IMR-90 (cell line): Measurements from ENCODE around the gene FTO. TPM values are rescaled to one million over a fixed set of nuclear protein-coding genes. Genes with fewer than 3 reads are reported as not detected.
A peak's percentile ranks its signal among the peaks of the same experiment; 100 is the strongest.

ENCODE experiments used
- ATAC-seq: fragments of 200-7000 bp; cut with Tn5 transposase; 2 replicates; pipeline ENCODE4 v1.9.1; 2020; ENCODE audit warnings: low read depth, mild to moderate bottlenecking, moderate library complexity
- BruUV-seq: library from RNA; stranded (reverse); fragments of 400-500 nt; replicated peaks from 2 replicates; lab custom pipeline; 2021; lab: Mats Ljungman, UMichigan
- CTCF ChIA-PET: fragments of 300-600 bp; formaldehyde crosslinking; extraction: SDS; loops from one replicate; lab custom pipeline; 2021; ENCODE audit warnings: antibody characterized with exemption; lab: Yijun Ruan, JAX
- POLR2A ChIA-PET: fragments of 300-600 bp; sonication (Branson Sonifier 250); formaldehyde crosslinking; loops from one replicate; lab custom pipeline; 2022; ENCODE audit warnings: antibody characterized with exemption; ENCODE audit not compliant: unreplicated experiment; lab: Charles Lee
- DNase-seq: peaks from one replicate; pipeline ENCODE4 v3.0.0; 2013
- H2AFZ ChIP-seq: replicated peaks from 2 replicates; pipeline ENCODE3; 2013; ENCODE audit warnings: low read length, mild to moderate bottlenecking; ENCODE audit not compliant: poor library complexity
- H2AK5ac ChIP-seq: 2 replicates; pipeline ENCODE4 v1.6.1; 2013; ENCODE audit warnings: low read depth, low read length, inconsistent platforms
- H2AK9ac ChIP-seq: replicated peaks from 2 replicates; pipeline ENCODE3; 2013; ENCODE audit warnings: mild to moderate bottlenecking, low read depth, low read length, moderate library complexity; ENCODE audit not compliant: poor library complexity
- H2BK120ac ChIP-seq: 2 replicates; pipeline ENCODE4 v1.6.1; 2013; ENCODE audit warnings: low read depth, low read length, inconsistent platforms
- H2BK15ac ChIP-seq: 3 replicates; pipeline ENCODE4 v1.6.1; 2013; ENCODE audit warnings: low read depth, low read length, inconsistent platforms
- H2BK20ac ChIP-seq: 2 replicates; pipeline ENCODE4 v1.6.1; 2013; ENCODE audit warnings: low read depth, mild to moderate bottlenecking, inconsistent platforms, low read length, moderate library complexity
- H2BK5ac ChIP-seq: 2 replicates; pipeline ENCODE4 v1.6.1; 2013; ENCODE audit warnings: mild to moderate bottlenecking, low read depth, low read length, inconsistent platforms; ENCODE audit not compliant: poor library complexity, severe bottlenecking
- H3K14ac ChIP-seq: replicated peaks from 2 replicates; pipeline ENCODE4 v1.6.1; 2013; ENCODE audit warnings: low read depth, low read length, inconsistent platforms
- H3K18ac ChIP-seq: 2 replicates; pipeline ENCODE4 v1.6.1; 2013; ENCODE audit warnings: low read depth, low read length, control low read depth
- H3K23ac ChIP-seq: 2 replicates; pipeline ENCODE4 v1.6.1; 2013; ENCODE audit warnings: low read depth, low read length, inconsistent platforms
- H3K27ac ChIP-seq: 2 replicates; pipeline ENCODE4 v1.5.1; 2013; ENCODE audit warnings: mild to moderate bottlenecking, control low read depth, low read length; ENCODE audit not compliant: insufficient read depth
- H3K27me3 ChIP-seq: 2 replicates; pipeline ENCODE4 v1.6.1; 2013; ENCODE audit warnings: low read length; ENCODE audit not compliant: control insufficient read depth, insufficient read depth
- H3K36me3 ChIP-seq: 2 replicates; pipeline ENCODE4 v1.6.1; 2013; ENCODE audit warnings: low read length, mixed read lengths; ENCODE audit not compliant: control insufficient read depth, insufficient read depth
- H3K4ac ChIP-seq: 2 replicates; pipeline ENCODE4 v1.6.1; 2013; ENCODE audit warnings: low read depth, low read length, inconsistent platforms
- H3K4me1 ChIP-seq: 2 replicates; pipeline ENCODE4 v1.6.1; 2013; ENCODE audit warnings: low read length, mixed read lengths; ENCODE audit not compliant: control insufficient read depth, insufficient read depth
- H3K4me2 ChIP-seq: 2 replicates; pipeline ENCODE4 v1.6.1; 2013; ENCODE audit warnings: low read depth, mild to moderate bottlenecking, control low read depth, low read length, moderate library complexity
- H3K4me3 ChIP-seq: 2 replicates; pipeline ENCODE4 v1.5.1; 2013; ENCODE audit warnings: low read depth, mild to moderate bottlenecking, control low read depth, low read length, moderate library complexity; ENCODE audit not compliant: insufficient read depth
- H3K56ac ChIP-seq: 2 replicates; pipeline ENCODE4 v1.6.1; 2013; ENCODE audit warnings: low read length, inconsistent platforms; ENCODE audit not compliant: insufficient read depth; ENCODE audit errors: extremely low read depth
- H3K79me1 ChIP-seq, 2 experiments: 2 replicates each; pipeline ENCODE4 v1.6.1; 2013; ENCODE audit warnings: low read length in 2 of 2, inconsistent platforms in 1 of 2, low read depth in 1 of 2
- H3K9ac ChIP-seq: 2 replicates; pipeline ENCODE4 v1.6.1; 2013; ENCODE audit warnings: low read depth, low read length, control low read depth
- H3K9me1 ChIP-seq: 2 replicates; pipeline ENCODE4 v1.6.1; 2013; ENCODE audit warnings: low read length, inconsistent platforms; ENCODE audit not compliant: insufficient read depth
- H3K9me3 ChIP-seq: 2 replicates; pipeline ENCODE4 v1.6.1; 2013; ENCODE audit warnings: low read length; ENCODE audit not compliant: control insufficient read depth, insufficient read depth
- H4K20me1 ChIP-seq: 2 replicates; pipeline ENCODE4 v1.6.1; 2013; ENCODE audit warnings: low read length, inconsistent platforms; ENCODE audit not compliant: insufficient read depth
- H4K5ac ChIP-seq: 2 replicates; pipeline ENCODE4 v1.6.1; 2013; ENCODE audit warnings: mild to moderate bottlenecking, low read depth, low read length, control low read depth
- H4K8ac ChIP-seq, 2 experiments: 2 replicates each; pipeline ENCODE4 v1.6.1; 2013; ENCODE audit warnings: low read depth in 2 of 2, low read length in 2 of 2, control low read depth in 1 of 2, inconsistent platforms in 1 of 2
- H4K91ac ChIP-seq: 2 replicates; pipeline ENCODE4 v1.6.1; 2013; ENCODE audit warnings: low read depth, low read length, inconsistent platforms; ENCODE audit not compliant: insufficient read depth
- BHLHE40 ChIP-seq: fragments of 150-350 bp; IDR thresholded peaks from 2 replicates; pipeline ENCODE4 v1.6.1; 2016; ENCODE audit warnings: mild to moderate bottlenecking, low read depth, low read length
- CEBPB ChIP-seq: IDR thresholded peaks from 2 replicates; pipeline ENCODE4 v1.6.1; 2012; ENCODE audit warnings: low read depth, low read length, improper control_type of control experiment
- CHD1 ChIP-seq: IDR thresholded peaks from 2 replicates; pipeline ENCODE4 v1.6.1; 2012; ENCODE audit warnings: low read depth, low read length, improper control_type of control experiment
- FOS ChIP-seq: fragments of 150-350 bp; IDR thresholded peaks from 2 replicates; pipeline ENCODE4 v1.6.1; 2016; ENCODE audit warnings: low read depth, low read length
- MAFK ChIP-seq: IDR thresholded peaks from 2 replicates; pipeline ENCODE4 v1.6.1; 2012; ENCODE audit warnings: low read depth, low read length, improper control_type of control experiment
- MAZ ChIP-seq: IDR thresholded peaks from 2 replicates; pipeline ENCODE4 v1.6.1; 2012; ENCODE audit warnings: low read depth, mild to moderate bottlenecking, low read length, improper control_type of control experiment, moderate library complexity, borderline replicate concordance
- MXI1 ChIP-seq: IDR thresholded peaks from 2 replicates; pipeline ENCODE4 v1.6.1; 2012; ENCODE audit warnings: low read depth, mild to moderate bottlenecking, low read length, moderate library complexity, borderline replicate concordance
- NFE2L2 ChIP-seq: fragments of 150-350 bp; IDR thresholded peaks from 2 replicates; pipeline ENCODE4 v1.6.1; 2016; ENCODE audit warnings: low read depth, mild to moderate bottlenecking, low read length
- POLR2A ChIP-seq: IDR thresholded peaks from 2 replicates; pipeline ENCODE4 v1.6.1; 2012; ENCODE audit warnings: mild to moderate bottlenecking, low read depth, low read length
- RAD21 ChIP-seq: IDR thresholded peaks from 2 replicates; pipeline ENCODE4 v1.6.1; 2012; ENCODE audit warnings: low read length, improper control_type of control experiment
- RFX5 ChIP-seq: IDR thresholded peaks from 2 replicates; pipeline ENCODE4 v1.8.0; 2012; ENCODE audit warnings: low read depth, mild to moderate bottlenecking, low read length, moderate library complexity
- SMC3 ChIP-seq: fragments of 150-350 bp; IDR thresholded peaks from 2 replicates; pipeline ENCODE4 v1.6.1; 2016; ENCODE audit warnings: low read depth, mild to moderate bottlenecking, antibody characterized with exemption, low read length, moderate library complexity
- USF2 ChIP-seq: fragments of 150-350 bp; IDR thresholded peaks from 2 replicates; pipeline ENCODE4 v1.6.1; 2017; ENCODE audit warnings: mild to moderate bottlenecking, antibody characterized with exemption, low read length, low read depth
- WGBS, 2 experiments: methylation state at CpG; one replicate each; pipeline versions ENCODE4 v1.1.5 to v1.1.7; 2013; ENCODE audit warnings: missing lambda C conversion rate in 2 of 2; ENCODE audit not compliant: insufficient read length in 1 of 2; ENCODE audit errors: extremely low coverage in 2 of 2; 5-methylcytosine and 5-hydroxymethylcytosine counted together
- dilution Hi-C: fragments of 300-500 bp; cut with HindIII; formaldehyde crosslinking; loops from one replicate; pipeline ENCODE4 v1.14.3; 2018; ENCODE audit warnings: low sequenced_read_pairs; ENCODE audit not compliant: unreplicated experiment
- in situ Hi-C: fragments of 300-500 bp; cut with MboI; formaldehyde crosslinking; loops from 3 replicates; pipeline ENCODE4 v1.14.3; 2019; ENCODE audit warnings: low sequenced_read_pairs, inconsistent platforms, mixed read lengths
- intact Hi-C: fragments of 100-400 bp; cut with micrococcal nuclease; formaldehyde crosslinking; loops from 2 replicates; pipeline ENCODE4 v1.10.0; 2022
- polyA plus RNA-seq, 3 experiments: library from polyadenylated mRNA; depleted of rRNA; stranded (reverse); fragments of >200 nt; gene quantifications; 2 replicates each; pipeline ENCODE4 v1.2.3, GENCODE V29; 2012; ENCODE audit warnings: low replicate concordance in 1 of 3
- total RNA-seq: library from RNA; depleted of rRNA; stranded (reverse); fragments of >200 nt; gene quantifications from 2 replicates; pipeline ENCODE4 v1.2.3, GENCODE V29; 2012
- TF ChIP-seq, protein P1 (sequence below): conservative IDR thresholded peaks from 2 replicates; pipeline ENCODE4 v1.5.1; 2012; ENCODE audit warnings: mild to moderate bottlenecking, low read depth, low read length, improper control_type of control experiment
- TF ChIP-seq, protein P2 (sequence below): fragments of 150-350 bp; IDR thresholded peaks from 2 replicates; pipeline ENCODE4 v1.6.1; 2016; ENCODE audit warnings: low read depth, mild to moderate bottlenecking, low read length, moderate library complexity, borderline replicate concordance

Gene FTO
- total and polyA plus RNA-seq, 2 of the 4 experiments (the other 2 are of a cell fraction): 70.3 to 132 TPM

DNA sequence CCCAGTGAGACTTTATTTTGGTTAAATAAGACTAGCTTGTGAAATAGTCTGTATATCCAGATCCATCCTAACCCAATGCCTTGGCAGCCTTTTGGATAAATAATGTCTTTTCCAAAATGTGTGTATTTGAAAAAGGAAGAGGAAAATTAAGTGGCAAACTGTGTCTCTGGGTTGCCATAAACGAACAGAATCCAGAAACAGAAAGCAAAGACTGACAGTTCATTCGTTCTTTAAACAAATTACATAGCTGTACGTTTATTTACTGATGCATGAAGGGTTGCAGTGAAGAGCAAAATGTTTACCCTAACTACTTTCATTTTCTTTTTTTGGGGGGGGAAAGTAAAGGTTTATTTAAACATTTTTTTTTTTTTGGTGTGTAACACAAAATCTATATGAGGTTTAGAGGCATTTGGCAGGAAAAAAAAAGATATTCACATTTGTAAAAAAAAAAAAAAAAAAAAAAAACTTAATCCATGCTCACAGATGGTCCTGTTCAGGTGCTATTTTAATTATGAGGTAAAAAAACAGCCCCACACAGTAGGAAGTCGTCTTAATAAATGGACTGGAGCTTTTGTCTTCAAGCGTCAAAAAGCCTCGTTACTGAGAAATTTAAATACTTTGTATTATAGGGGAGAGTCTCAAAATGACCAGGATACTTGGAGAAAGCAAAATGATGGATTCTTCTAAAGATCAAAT is 245.9 kb downstream of the FTO start:
- 100% methylated on average over 1 of the region's 6 CpGs; no CpG with 5 or more reads in 1 of the 2 experiments for WGBS, 2 experiments
- no peak overlapping the region for H3K14ac ChIP-seq
- in situ Hi-C loops: no loop called here
- H3K79me1 ChIP-seq: 0 out of 4 replicates have a peak, but pooled peaks cover 0 to 8% of the 10 kb centered on the region in 2 experiments
- H2BK5ac ChIP-seq: no peak overlapping the region
- H3K9me3 ChIP-seq: no peaks in the 10 kb centered on the region
- H3K27me3 ChIP-seq: no peaks in the 10 kb centered on the region
- no peak overlapping the region for H2BK15ac ChIP-seq
- H3K36me3 ChIP-seq: no peaks in the 10 kb centered on the region
- H3K18ac ChIP-seq: no peak overlapping the region
- H4K8ac ChIP-seq: no peak overlapping the region
- ATAC-seq (no peak), DNase-seq (no peak)
- peaks cover 3% of the 10 kb centered on the region for H3K4me1 ChIP-seq
- H3K4me2 ChIP-seq: peak overlapping the region; percentile 75; the same call in 1 of the 2 replicates
- H3K23ac ChIP-seq: no peak overlapping the region
- H2BK120ac ChIP-seq: no peak overlapping the region
- H2AK5ac ChIP-seq: no peak overlapping the region
- ChIA-PET CTCF (interaction anchor here (0.6 to 1.0 kb wide), 3 partner anchors 9 to 254 kb away, joined by 3 read pairs; no protein-coding TSS in a partner anchor), POLR2A (interaction anchor here (0.6 to 0.7 kb wide), 2 partner anchors 422 to 1471 kb away, joined by 7 to 9 read pairs; no protein-coding TSS in a partner anchor)
- dilution Hi-C loops: no loop called here
- no peak overlapping the region for H2AK9ac ChIP-seq
- no peak overlapping the region for H2AFZ ChIP-seq
- BruUV-seq: no TSS peak
- H4K20me1 ChIP-seq: no peaks in the 10 kb centered on the region
- intact Hi-C loops: loop anchor here (5.0 to 10.0 kb wide), 4 partner anchors 335 to 1595 kb away; partner anchors contain the start of gene IRX3
- no peak overlapping the region for H3K4me3 ChIP-seq
- no peak overlapping the region for H2BK20ac ChIP-seq
- H3K56ac ChIP-seq: no peak overlapping the region
- H3K4ac ChIP-seq: no peak overlapping the region
- no peak overlapping the region for H3K9ac ChIP-seq
- no peak overlapping the region for H4K5ac ChIP-seq
- no peak overlapping the region for H4K91ac ChIP-seq
- H3K27ac ChIP-seq: no peak overlapping the region
- H3K9me1 ChIP-seq: no peaks in the 10 kb centered on the region
- TF ChIP-seq FOS (no peak), BHLHE40 (no peak), RFX5 (no peak), CHD1 (no peak), MXI1 (no peak), MAFK (no peak), MAZ (no peak), CEBPB (no peak), NFE2L2 (no peak), USF2 (no peak), POLR2A (no peak), SMC3 (no peak), RAD21 (no peak)
- TF ChIP-seq, protein P1, sequence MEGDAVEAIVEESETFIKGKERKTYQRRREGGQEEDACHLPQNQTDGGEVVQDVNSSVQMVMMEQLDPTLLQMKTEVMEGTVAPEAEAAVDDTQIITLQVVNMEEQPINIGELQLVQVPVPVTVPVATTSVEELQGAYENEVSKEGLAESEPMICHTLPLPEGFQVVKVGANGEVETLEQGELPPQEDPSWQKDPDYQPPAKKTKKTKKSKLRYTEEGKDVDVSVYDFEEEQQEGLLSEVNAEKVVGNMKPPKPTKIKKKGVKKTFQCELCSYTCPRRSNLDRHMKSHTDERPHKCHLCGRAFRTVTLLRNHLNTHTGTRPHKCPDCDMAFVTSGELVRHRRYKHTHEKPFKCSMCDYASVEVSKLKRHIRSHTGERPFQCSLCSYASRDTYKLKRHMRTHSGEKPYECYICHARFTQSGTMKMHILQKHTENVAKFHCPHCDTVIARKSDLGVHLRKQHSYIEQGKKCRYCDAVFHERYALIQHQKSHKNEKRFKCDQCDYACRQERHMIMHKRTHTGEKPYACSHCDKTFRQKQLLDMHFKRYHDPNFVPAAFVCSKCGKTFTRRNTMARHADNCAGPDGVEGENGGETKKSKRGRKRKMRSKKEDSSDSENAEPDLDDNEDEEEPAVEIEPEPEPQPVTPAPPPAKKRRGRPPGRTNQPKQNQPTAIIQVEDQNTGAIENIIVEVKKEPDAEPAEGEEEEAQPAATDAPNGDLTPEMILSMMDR: no peak
- TF ChIP-seq, protein P2, sequence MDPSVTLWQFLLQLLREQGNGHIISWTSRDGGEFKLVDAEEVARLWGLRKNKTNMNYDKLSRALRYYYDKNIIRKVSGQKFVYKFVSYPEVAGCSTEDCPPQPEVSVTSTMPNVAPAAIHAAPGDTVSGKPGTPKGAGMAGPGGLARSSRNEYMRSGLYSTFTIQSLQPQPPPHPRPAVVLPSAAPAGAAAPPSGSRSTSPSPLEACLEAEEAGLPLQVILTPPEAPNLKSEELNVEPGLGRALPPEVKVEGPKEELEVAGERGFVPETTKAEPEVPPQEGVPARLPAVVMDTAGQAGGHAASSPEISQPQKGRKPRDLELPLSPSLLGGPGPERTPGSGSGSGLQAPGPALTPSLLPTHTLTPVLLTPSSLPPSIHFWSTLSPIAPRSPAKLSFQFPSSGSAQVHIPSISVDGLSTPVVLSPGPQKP: no peak
